DMS 273 treated with DMSO at 0.1 percent for 48 hours (cell line): ENCODE measurements around the gene GJA5.
"Not testable (repeated sequence)": the region's sequence is repeated elsewhere in the genome, so short reads cannot be mapped to it uniquely, and the experiment has no call there.

Experiments used
- DNase-seq: peaks from one replicate; lab custom pipeline; 2025; lab: John Stamatoyannopoulos, UW

The GJA5 gene

DNA sequence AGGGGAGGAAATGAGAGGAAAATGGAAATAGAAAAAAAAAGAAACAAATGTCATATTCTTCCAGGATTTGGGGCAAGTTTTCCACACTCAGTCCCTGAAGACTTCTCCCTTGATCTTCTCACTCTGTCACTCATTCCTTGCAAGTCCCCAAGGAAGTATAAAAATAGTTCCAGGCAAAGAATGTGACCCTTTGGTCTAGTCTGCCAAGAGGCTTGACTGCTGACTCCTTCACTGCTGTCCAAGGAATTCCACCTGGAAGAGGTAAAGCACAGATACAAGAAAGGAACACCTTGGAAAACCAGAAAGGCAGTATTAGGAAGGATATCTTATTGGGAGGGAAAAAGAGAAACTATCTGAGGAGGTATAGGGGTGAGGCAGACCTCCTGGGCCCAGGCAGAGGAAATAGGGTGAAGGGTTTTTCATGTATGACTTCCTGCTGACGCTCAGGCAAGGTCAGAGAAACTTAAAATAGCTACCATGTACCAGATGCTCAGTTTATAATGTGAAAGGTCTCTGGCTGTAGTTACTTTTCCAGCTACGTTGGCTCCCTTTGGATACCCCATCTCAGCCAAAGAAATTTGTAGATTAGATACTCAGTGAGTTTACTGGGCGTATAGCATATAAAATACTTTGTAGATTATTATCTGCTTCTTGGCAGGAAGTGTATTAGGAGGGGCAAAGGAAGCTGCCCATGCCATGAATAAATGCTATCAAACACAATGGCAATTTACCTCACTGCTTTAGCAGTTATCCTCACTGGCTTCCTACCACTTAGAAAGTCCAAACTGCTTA is 2.0 kb upstream of the GJA5 start:
- DNase-seq, result no peak

DNA sequence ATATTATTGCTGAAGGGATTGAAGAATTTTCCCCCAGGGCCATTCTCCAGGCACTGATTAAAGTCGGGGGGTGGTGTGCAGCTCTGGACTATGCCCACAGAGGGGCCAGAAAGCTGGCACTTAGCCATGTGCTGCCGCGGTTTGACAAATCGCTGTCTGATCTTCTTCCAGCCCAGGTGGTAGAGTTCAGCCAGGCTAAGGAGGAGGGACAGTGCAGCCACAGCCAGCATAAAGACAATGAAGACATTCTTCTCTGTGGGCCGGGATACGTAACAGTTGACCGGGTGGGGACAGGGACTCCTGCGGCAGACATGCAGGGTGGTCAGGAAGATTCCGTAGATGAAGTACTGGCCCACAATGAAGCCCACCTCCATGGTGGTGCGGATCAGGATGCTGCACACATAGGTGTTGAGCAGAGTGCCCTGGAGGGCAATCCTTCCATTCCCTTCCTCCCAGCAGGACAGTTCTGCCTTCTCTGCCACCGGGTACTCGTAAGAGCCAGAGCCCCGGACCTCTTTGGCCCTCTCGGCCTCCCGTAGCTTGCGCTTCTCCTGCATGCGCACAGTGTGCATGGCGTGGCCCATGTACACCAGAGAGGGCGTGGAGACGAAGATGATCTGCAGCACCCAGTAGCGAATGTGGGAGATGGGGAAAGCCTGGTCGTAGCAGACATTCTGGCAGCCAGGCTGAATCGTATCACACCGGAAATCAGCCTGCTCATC is 1.9 kb downstream of the GJA5 start:
- no peak for DNase-seq

DNA sequence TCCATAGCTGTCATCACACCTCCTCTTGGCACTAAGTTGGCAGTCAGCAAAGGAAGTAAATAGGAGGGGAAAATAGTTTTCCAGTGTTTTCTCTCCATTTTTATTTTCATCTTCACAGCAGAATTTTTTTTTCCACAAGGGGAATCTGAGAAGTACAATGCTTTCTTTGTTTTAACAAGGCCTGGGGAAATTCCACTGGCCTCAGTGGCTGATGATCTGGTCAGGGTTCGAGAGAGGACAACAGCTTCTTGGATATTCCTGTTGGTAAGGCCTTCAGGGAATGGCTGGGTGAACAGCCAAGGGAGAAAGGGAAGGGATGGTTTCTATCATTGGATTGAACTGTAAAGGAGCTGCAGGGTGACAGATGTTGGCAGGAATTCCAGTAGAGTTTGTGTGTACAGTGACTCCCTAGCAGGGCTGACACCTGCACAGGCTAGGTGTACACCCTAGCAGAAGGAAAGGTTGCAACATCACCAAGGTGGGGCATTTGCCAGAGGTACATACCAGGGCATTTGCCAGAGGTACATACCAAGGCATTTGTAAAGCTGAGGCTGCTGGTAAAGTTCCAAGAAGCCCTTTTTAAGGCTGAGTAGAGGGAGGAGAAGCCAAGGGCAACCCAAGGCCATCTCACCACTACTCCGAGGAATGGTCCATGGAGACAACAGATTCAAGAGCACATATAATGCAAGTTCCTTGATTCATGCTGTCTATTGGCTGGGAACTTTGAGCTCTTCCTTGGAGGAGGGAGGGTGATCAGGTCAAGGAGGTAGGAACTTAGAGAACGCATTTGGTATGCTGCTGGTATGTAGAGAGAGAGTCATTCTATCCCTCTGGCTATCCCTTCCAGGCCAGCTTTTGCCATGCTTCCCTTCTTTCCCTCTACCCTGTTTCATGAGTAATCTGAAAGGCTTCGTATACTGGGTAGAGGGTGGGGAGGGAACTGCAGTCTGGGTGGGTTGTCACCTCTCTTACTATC is 3.1 kb downstream of the GJA5 start:
- no peak for DNase-seq

- DNase-seq, result no peak
Measured at GRCh38 chr1:147756341-147756740, 4.1 kb downstream of the GJA5 start.

DNA sequence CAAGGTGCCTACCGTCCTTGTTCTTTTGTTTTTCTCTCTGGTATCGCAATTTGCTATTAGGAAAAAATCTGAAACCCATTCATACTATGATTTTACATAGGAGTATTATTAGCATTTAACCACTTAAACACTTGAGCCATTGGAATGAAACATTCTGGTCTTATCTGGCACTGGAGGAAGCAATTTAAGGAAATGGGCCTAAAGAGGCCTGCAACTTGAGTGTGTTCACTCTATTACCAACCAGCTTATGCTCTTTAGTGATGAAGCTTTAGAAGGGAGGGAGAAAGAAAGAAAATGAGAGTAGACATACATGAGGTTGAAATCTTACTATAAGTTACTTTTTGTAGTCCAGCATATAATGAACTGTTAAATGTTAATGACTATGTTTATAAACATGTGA is 5.7 kb downstream of the GJA5 start:
- DNase-seq, result no peak

DNA sequence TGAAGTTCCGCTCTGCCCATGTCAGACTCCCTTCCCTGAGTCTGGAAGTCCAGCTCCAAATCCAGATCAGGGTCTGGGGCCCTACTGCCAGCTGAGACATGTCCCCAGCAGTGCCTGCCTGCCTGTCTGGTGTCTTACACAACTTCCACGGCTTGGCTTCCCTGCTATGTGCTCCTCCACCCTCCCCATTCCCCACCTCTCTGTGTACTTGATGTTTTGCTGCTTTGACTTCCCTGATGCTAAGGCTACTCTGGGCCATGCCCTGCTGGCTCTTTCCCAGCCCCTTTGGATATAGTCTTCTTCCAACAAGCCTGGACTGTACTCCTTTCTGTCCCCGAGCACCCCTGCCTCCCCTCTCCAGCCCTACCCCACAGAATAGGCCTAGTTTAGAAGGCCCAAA is 7.3 kb downstream of the GJA5 start:
- no peak for DNase-seq

DNA sequence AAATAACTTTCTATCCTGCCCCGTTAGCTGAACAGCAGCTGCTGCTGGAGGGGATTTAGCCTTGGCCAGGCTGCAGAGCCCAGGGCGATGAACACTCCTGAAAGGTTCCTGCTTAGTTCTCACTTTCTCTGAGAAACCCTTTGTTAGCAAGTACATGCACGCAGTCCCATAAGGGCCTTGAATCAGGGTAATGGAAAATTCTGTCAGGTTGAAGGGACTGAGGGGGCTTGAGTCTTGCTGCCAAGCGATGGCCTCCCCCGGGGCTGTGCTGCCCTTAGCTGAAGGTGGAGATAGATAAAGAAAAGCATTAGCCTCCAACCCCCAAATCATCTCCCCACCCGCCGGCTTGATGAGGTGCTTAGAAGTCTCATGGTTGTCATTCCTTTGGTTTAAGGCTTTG is 7.9 kb downstream of the GJA5 start:
- no peak for DNase-seq

- no peak for DNase-seq
Measured at GRCh38 chr1:147751346-147751745, 9.1 kb downstream of the GJA5 start.

GRCh38 chr1:147750618-147751217 is 9.7 kb downstream of the GJA5 start:
- no peak for DNase-seq

GRCh38 chr1:147749792-147750191 is 10.6 kb downstream of the GJA5 start:
- DNase-seq, result no peak

DNA sequence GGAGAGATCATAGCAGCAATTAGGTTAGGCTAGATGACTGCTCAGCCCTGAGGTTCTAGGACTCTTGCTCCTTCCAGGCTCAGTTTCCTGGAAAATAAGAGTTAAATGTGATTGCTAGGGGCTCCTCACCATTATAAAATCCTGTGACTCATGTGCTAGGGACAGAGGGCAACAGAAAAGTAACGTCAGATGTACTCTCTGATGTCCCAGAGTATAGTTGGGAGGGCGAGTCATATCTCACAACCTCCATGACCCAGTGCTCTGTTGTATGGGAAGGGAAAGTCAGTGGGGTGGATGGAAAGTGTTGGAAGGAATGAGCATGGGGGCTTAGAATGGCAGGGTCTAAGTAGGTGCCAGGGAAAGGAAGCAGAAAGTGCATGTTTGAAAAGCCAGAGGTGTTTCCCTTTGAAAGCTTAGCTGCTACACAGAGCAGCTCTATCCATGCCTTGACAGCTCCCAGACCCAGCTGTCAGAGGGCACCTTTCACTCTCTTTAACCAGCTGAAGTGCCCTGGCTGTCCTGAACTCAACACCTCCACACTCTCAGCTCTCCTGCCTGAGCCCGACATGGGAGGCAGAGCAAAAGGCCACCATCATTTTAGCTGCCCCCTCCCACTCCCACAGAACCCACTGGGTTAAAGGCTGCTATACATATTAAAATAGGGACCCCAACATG is 11.6 kb downstream of the GJA5 start:
- DNase-seq, result no peak

GRCh38 chr1:147747966-147748365 is 12.4 kb downstream of the GJA5 start:
- DNase-seq, result no peak

DNA sequence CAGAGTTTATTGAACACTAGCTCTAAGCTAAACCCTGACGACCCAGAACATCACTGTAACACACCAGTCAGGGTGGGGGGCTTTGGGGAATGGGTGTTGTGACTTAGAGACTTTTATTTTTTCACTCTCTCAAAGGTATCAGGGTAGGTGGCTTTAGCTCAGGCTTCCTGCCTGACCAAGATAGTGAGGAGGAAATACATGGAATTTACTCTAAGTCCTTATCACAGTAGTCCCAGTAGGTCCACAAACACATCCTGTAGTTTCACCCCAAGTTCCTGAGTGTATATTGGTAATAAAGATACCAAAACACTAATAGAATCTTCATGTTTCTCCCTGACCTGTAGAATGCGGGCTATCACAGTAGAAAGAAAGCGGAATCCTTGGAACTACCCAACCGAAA is 15.1 kb downstream of the GJA5 start:
- no peak for DNase-seq

DNA sequence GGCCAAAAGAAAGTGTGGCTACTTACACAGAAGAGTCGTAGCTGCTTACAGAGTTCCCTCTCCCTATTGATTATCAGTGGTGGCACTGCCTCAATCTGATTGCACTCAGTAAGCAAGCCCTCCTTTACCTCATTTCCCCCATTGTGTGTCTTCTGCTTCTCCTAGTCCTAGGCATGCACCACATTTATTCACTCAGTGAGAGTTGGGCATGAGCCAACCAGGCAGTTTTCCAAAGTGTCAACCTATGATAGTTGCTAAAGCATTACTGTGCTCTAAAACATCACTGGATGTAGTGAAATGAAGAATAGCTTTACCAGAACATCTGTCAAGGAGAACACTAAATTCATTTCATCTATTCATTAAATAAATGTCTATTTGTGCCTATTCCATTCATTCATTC is 19.3 kb downstream of the GJA5 start:
- no peak for DNase-seq

- no peak for DNase-seq
Measured at GRCh38 chr1:147740391-147740790, 20.0 kb downstream of the GJA5 start.

GRCh38 chr1:147738739-147739476 is 21.5 kb downstream of the GJA5 start:
- no peak for DNase-seq

DNA sequence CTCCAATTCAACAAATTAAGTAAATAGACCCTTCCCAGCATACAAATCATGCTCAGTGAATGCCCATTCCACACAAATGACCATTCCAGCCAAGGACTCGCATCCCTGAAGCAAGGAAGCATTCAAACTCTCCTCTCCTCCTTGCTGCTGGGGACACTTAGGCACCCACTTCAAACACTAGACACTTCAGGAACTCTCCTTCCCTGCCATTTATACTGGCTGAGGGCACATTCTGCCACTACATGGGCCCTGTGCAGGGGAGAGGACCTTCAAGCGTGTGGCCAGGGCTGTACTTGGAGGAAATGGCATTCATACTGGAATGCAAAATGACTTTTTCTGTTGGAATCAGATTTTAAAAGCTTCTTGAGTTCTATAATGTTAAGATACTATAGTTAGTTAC is 22.3 kb downstream of the GJA5 start:
- DNase-seq, result no peak

- no peak for DNase-seq
Measured at GRCh38 chr1:147736883-147737282, 23.5 kb downstream of the GJA5 start.

- no peak for DNase-seq
Measured at GRCh38 chr1:147735423-147735822, 25.0 kb downstream of the GJA5 start.

GRCh38 chr1:147734291-147734841 is 26.0 kb downstream of the GJA5 start:
- DNase-seq, result not testable (repeated sequence)
